Ovary (tissue), 9 donors: ENCODE data around the gene SOX30. TPM values are rescaled to one million over a fixed set of nuclear protein-coding genes. Genes with fewer than 3 reads are reported as not detected.

Experiments
- DNase-seq, 5 donors: peaks; one replicate each; pipeline ENCODE4 v3.0.0-alpha.2; 2019 to 2020
- H3K27ac ChIP-seq, 2 donors: fragments of 200-600 bp; one replicate each; pipeline versions ENCODE4 v1.5.1 to v1.8.0; 2019 to 2022
- H3K27me3 ChIP-seq: fragments of 200-600 bp; one replicate; pipeline ENCODE4 v1.8.0; 2022
- H3K36me3 ChIP-seq: fragments of 200-600 bp; sonication (generic); one replicate; pipeline ENCODE4 v1.5.1; 2019
- H3K4me1 ChIP-seq: one replicate; pipeline ENCODE4 v1.8.1; 2013; ENCODE audit warnings: mild to moderate bottlenecking, moderate library complexity; ENCODE audit not compliant: insufficient read depth
- H3K4me3 ChIP-seq: fragments of 200-600 bp; sonication (generic); one replicate; pipeline ENCODE4 v1.5.1; 2017
- H3K9me3 ChIP-seq, 2 donors: fragments of 200-600 bp in 1 of 2; sonication (generic) in 1 of 2; one replicate each; pipeline versions ENCODE4 v1.5.1 to v1.8.1; 2013 to 2019; ENCODE audit warnings: mild to moderate bottlenecking in 1 of 2, moderate library complexity in 1 of 2
- CTCF ChIP-seq, 3 donors: fragments of 450-650 bp in 2 of 3; fragments of 200-600 bp in 1 of 3; IDR thresholded peaks; one replicate each; pipeline versions ENCODE4 v1.5.1 to v1.8.0; 2016 to 2022; ENCODE audit warnings: antibody characterized with exemption in 3 of 3, mild to moderate bottlenecking in 1 of 3
- EP300 ChIP-seq: sonication (generic); formaldehyde crosslinking; IDR thresholded peaks from one replicate; pipeline ENCODE4 v1.6.1; 2017; ENCODE audit warnings: antibody characterized with exemption
- POLR2A ChIP-seq: fragments of 450-650 bp; IDR thresholded peaks from one replicate; pipeline ENCODE4 v1.6.1; 2017; ENCODE audit warnings: antibody characterized with exemption, mild to moderate bottlenecking, moderate library complexity
- WGBS, 3 donors: extraction: QIAGEN DNeasy Blood & Tissue Kit in 1 of 3; methylation state at CpG; one replicate each; pipeline versions ENCODE4 v1.1.5 to v1.1.7; 2013 to 2017; 5-methylcytosine and 5-hydroxymethylcytosine counted together
- intact Hi-C, 4 donors: fragments of 100-400 bp; cut with DNase I; formaldehyde crosslinking; loops; one replicate each; pipeline versions ENCODE4 v1.11.0 to v1.15.1; 2022 to 2023
- polyA plus RNA-seq, 2 donors: library from polyadenylated mRNA; stranded (reverse); fragments of 200-250 nt in 1 of 2; fragments of 350-450 nt in 1 of 2; fragmentation: Illumina TruSeq in 1 of 2; extraction: RNeasy Lipid Tissue Mini Kit (QIAGEN cat#74804) in 1 of 2; gene quantifications; one replicate each; pipeline ENCODE4 v1.2.3, GENCODE V29; 2013 to 2014
- total RNA-seq, 7 donors: library from RNA; depleted of rRNA in 2 of 7; stranded (reverse); fragments of >200 nt in 2 of 7; fragmentation: NEBNext Ultra II Directional in 3 of 7; extraction: Animal tissue kit (Norgen Biotek cat#: 25700) in 3 of 7; gene quantifications; one replicate each; pipeline versions ENCODE4 v1.1.0 to v1.2.4, GENCODE V29; 2016 to 2023
- donor health status: DM: no; HTN: no; CAD: no; lungs with moderate emphysema.
- donor health status: DM: no; HTN: no; CAD: no.
- donor health status: Bipolar disorder and iron deficiency.
- donor health status: DM: yes; HTN: yes; CAD: no.
- donor health status: DM: no; HTN: no; CAD: no.
- donor health status: DM: yes; HTN: yes; CAD: no.

The SOX30 gene
- total and polyA plus RNA-seq, 9 donors = 0.11 to 0.15 (median 0.12) TPM; not detected in 4

GRCh38 chr5:157590478-157590877, 61.8 kb downstream of the SOX30 start:
- Histone ChIP-seq H3K4me3 (no peak overlapping the region), H3K27ac (no peak overlapping the region), H3K4me1 (no peaks in the 10 kb centered on the region), H3K9me3 (no peaks in the 10 kb centered on the region), H3K36me3 (no peaks in the 10 kb centered on the region), H3K27me3 (no peaks in the 10 kb centered on the region)
- no peak for DNase-seq
- TF ChIP-seq POLR2A = no peak
- TF ChIP-seq EP300 = no peak
- no peak for TF ChIP-seq CTCF (IDR thresholded peaks at IDR 0.05)
- intact Hi-C loops = no loop called here

GRCh38 chr5:157584628-157585027, 67.6 kb downstream of the SOX30 start:
- intact Hi-C loops = no loop called here
- no peak for TF ChIP-seq EP300
- TF ChIP-seq POLR2A = no peak
- TF ChIP-seq CTCF (IDR thresholded peaks at IDR 0.05) = no peak
- H3K4me3 ChIP-seq = no peak overlapping the region
- WGBS, 3 donors = 88 to 92% (median 88%) methylated on average over 1 of the region's 1 CpG
- DNase-seq = no peak
- no peak overlapping the region for H3K27ac ChIP-seq
- no peaks in the 10 kb centered on the region for H3K9me3 ChIP-seq
- no peaks in the 10 kb centered on the region for H3K4me1 ChIP-seq
- H3K36me3 ChIP-seq = no peaks in the 10 kb centered on the region
- H3K27me3 ChIP-seq = no peaks in the 10 kb centered on the region

GRCh38 chr5:157582731-157583620, 69.3 kb downstream of the SOX30 start:
- H3K36me3 ChIP-seq = no peaks in the 10 kb centered on the region
- 71 to 76% (median 75%) methylated on average over 10 of the region's 10 CpGs for WGBS, 3 donors
- no peaks in the 10 kb centered on the region for H3K27me3 ChIP-seq
- intact Hi-C loops = no loop called here
- no peak for TF ChIP-seq POLR2A
- TF ChIP-seq CTCF (IDR thresholded peaks at IDR 0.05) = no peak
- TF ChIP-seq EP300 = no peak
- no peak overlapping the region for H3K27ac ChIP-seq
- DNase-seq = no peak
- no peaks in the 10 kb centered on the region for H3K9me3 ChIP-seq
- no peaks in the 10 kb centered on the region for H3K4me1 ChIP-seq
- no peak overlapping the region for H3K4me3 ChIP-seq

- H3K9me3 ChIP-seq = no peaks in the 10 kb centered on the region
- H3K27me3 ChIP-seq = no peaks in the 10 kb centered on the region
- no peak overlapping the region for H3K4me3 ChIP-seq
- H3K27ac ChIP-seq = no peak overlapping the region
- intact Hi-C loops = no loop called here
- H3K36me3 ChIP-seq = no peaks in the 10 kb centered on the region
- WGBS, 3 donors = 88 to 96% (median 94%) methylated on average over 5 of the region's 5 CpGs
- no peak for DNase-seq
- TF ChIP-seq CTCF (IDR thresholded peaks at IDR 0.05) (no peak), POLR2A (no peak), EP300 (no peak)
- no peaks in the 10 kb centered on the region for H3K4me1 ChIP-seq
These were observed 70.3 kb downstream of the SOX30 start for GRCh38 chr5:157581901-157582300.
